K562 (cell line): ENCODE results near the gene PRCP. TPM values are rescaled to one million over a fixed set of nuclear protein-coding genes. Genes with fewer than 3 reads are reported as not detected.

ENCODE experiments used
- ATAC-seq: fragments of 200-7000 bp; cut with Tn5 transposase; 3 replicates; pipeline ENCODE4 v1.9.1; 2020; ENCODE audit warnings: moderate library complexity
- BruUV-seq: library from RNA; stranded (reverse); fragments of 400-500 nt; replicated peaks from 2 replicates; lab custom pipeline; 2021; lab: Mats Ljungman, UMichigan
- CTCF ChIA-PET: fragments of 300-600 bp; formaldehyde crosslinking; extraction: SDS; loops from one replicate; lab custom pipeline; 2021; ENCODE audit warnings: low intra/inter-chr PET ratio; lab: Yijun Ruan, JAX
- POLR2A ChIA-PET: fragments of 300-600, 350-650 bp; sonication (Branson Sonifier 250); formaldehyde crosslinking; extraction: SDS; loops from one replicate; lab custom pipeline; 2021; ENCODE audit warnings: antibody characterized with exemption, inconsistent platforms; lab: Yijun Ruan, JAX
- DNase-seq, 4 experiments: peaks; one replicate each; pipeline versions ENCODE4 v3.0.0 to v3.0.0-alpha.2; 2011 to 2018; ENCODE audit warnings: low spot score in 3 of 4, mixed read lengths in 3 of 4; ENCODE audit errors: extremely low read depth in 1 of 4
- FAIRE-seq: peaks from 2 replicates; lab custom pipeline; 2011; peaks lifted over from hg19 to GRCh38; lab: Jason Lieb, UNC
- H2AFZ ChIP-seq: 2 replicates; pipeline ENCODE4 v1.6.0; 2011; ENCODE audit warnings: low read depth, low read length, control low read depth, inconsistent platforms
- H3K27ac ChIP-seq: fragments of 200-600 bp; 3 replicates; pipeline ENCODE4 v1.8.0; 2011; ENCODE audit warnings: low read depth, mild to moderate bottlenecking, control low read depth, inconsistent platforms, low read length, moderate library complexity, mixed read lengths; ENCODE audit errors: extremely low read depth
- H3K27me3 ChIP-seq, 2 experiments: fragments of 300-600 bp in 1 of 2; 2 replicates in 1 of 2; 3 replicates in 1 of 2; pipeline versions ENCODE4 v1.6.0 to v1.8.0; 2011; ENCODE audit warnings: inconsistent platforms in 2 of 2, low read length in 2 of 2, mild to moderate bottlenecking in 1 of 2, mixed read lengths in 1 of 2, moderate library complexity in 1 of 2; ENCODE audit not compliant: control insufficient read depth in 2 of 2, insufficient read depth in 2 of 2
- H3K36me3 ChIP-seq: fragments of 300-600 bp; 3 replicates; pipeline ENCODE4 v1.8.0; 2011; ENCODE audit warnings: mild to moderate bottlenecking, low read length, inconsistent platforms; ENCODE audit not compliant: control insufficient read depth, insufficient read depth
- H3K4me1 ChIP-seq, 2 experiments: fragments of 200-600 bp in 1 of 2; replicated peaks in 1 of 2; 2 replicates in 1 of 2; 3 replicates in 1 of 2; pipeline versions ENCODE4 v1.5.1 to v1.8.0; 2011; ENCODE audit warnings: inconsistent platforms in 2 of 2, low read length in 2 of 2, mild to moderate bottlenecking in 1 of 2, mixed read lengths in 1 of 2, moderate library complexity in 1 of 2; ENCODE audit not compliant: control insufficient read depth in 2 of 2, insufficient read depth in 2 of 2
- H3K4me2 ChIP-seq: 2 replicates; pipeline ENCODE4 v1.6.1; 2011; ENCODE audit warnings: low read length, control low read depth, inconsistent platforms, mixed read lengths; ENCODE audit not compliant: insufficient read depth
- H3K4me3 ChIP-seq: fragments of 200-600 bp; sonication (generic), shearing (Covaris generic); 2 replicates; pipeline ENCODE4 v1.5.1; 2016; ENCODE audit warnings: control low read depth, inconsistent platforms
- H3K79me2 ChIP-seq: fragments of 200-600 bp; 3 replicates; pipeline ENCODE4 v1.8.0; 2011; ENCODE audit warnings: low read length, inconsistent platforms; ENCODE audit not compliant: control insufficient read depth, insufficient read depth
- H3K9ac ChIP-seq, 2 experiments: 2 replicates each; pipeline versions ENCODE4 v1.6.0 to v1.6.1; 2011; ENCODE audit warnings: low read depth in 2 of 2, low read length in 2 of 2, control low read depth in 1 of 2, inconsistent platforms in 1 of 2, mild to moderate bottlenecking in 1 of 2, mixed read lengths in 1 of 2; ENCODE audit not compliant: insufficient read depth in 1 of 2
- H3K9me1 ChIP-seq: one replicate; pipeline ENCODE4 v1.6.0; 2011; ENCODE audit warnings: inconsistent platforms, mild to moderate bottlenecking, low read length, moderate library complexity; ENCODE audit not compliant: control insufficient read depth, insufficient read depth
- H3K9me3 ChIP-seq: replicated peaks from 2 replicates; pipeline ENCODE4 v1.5.1; 2011; ENCODE audit warnings: low read depth, low read length, inconsistent platforms; ENCODE audit not compliant: control insufficient read depth, insufficient read depth
- H4K20me1 ChIP-seq: replicated peaks from 2 replicates; pipeline ENCODE4 v1.6.1; 2011; ENCODE audit warnings: low read length, inconsistent platforms, mixed read lengths; ENCODE audit not compliant: control insufficient read depth, insufficient read depth
- DPF2 ChIP-seq: fragments of 450-650 bp; IDR thresholded peaks from 2 replicates; pipeline ENCODE4 v1.6.1; 2016
- HOMEZ ChIP-seq: fragments of 250-450 bp; sonication (Bioruptor Pico); IDR thresholded peaks from 2 replicates; pipeline ENCODE4 v1.4.0; 2020; ENCODE audit warnings: mild to moderate bottlenecking, moderate library complexity
- NFIX ChIP-seq: fragments of 250-450 bp; sonication (Bioruptor Pico); IDR thresholded peaks from 2 replicates; pipeline ENCODE4 v1.4.0; 2020; ENCODE audit warnings: low read depth, mild to moderate bottlenecking, moderate library complexity
- SIRT6 ChIP-seq: IDR thresholded peaks from one replicate; pipeline ENCODE4 v1.6.1; 2012; ENCODE audit warnings: low read depth, mild to moderate bottlenecking, control low read depth, inconsistent platforms, low read length, moderate library complexity
- THRB ChIP-seq: fragments of 450-650 bp; formaldehyde crosslinking; conservative IDR thresholded peaks from 2 replicates; pipeline ENCODE4 v1.4.0; 2022; ENCODE audit warnings: mild to moderate bottlenecking, missing genetic modification characterization
- ZNF133 ChIP-seq: fragments of 250-450 bp; sonication (Bioruptor Pico); IDR thresholded peaks from 2 replicates; pipeline ENCODE4 v1.4.0; 2020; ENCODE audit warnings: mild to moderate bottlenecking
- ZNF407 ChIP-seq: fragments of 450-650 bp; IDR thresholded peaks from 2 replicates; pipeline ENCODE4 v1.6.1; 2016; ENCODE audit warnings: low read depth
- WGBS: fragments of 100-300 bp; shearing (Covaris generic); methylation state at CpG from one replicate; pipeline ENCODE4 v1.1.6; 2016; ENCODE audit warnings: low coverage, mixed read lengths; ENCODE audit not compliant: insufficient coverage; ENCODE audit errors: missing lambda C conversion rate; 5-methylcytosine and 5-hydroxymethylcytosine counted together
- in situ Hi-C: fragments of 300-500 bp; cut with MboI; formaldehyde crosslinking; loops from 4 replicates; pipeline ENCODE4 v1.15.0; 2018; ENCODE audit warnings: inconsistent platforms, mixed read lengths
- intact Hi-C: fragments of 100-400 bp; cut with micrococcal nuclease; formaldehyde crosslinking; loops from 2 replicates; pipeline ENCODE4 v1.14.2; 2022
- polyA plus RNA-seq, 8 experiments: library from polyadenylated mRNA; depleted of rRNA in 4 of 8; stranded (reverse) in 5 of 8; unstranded in 3 of 8; fragments of >200 nt; fragmentation: Nextera tagmentation in 2 of 8; fragmentation: Illumina TruSeq in 1 of 8; extraction: Ambion mirVana in 2 of 8; extraction: Trizol in 1 of 8; gene quantifications; 2 replicates each; pipeline versions ENCODE4 v1.2.1 to v1.2.3, GENCODE V29; 2011 to 2014; ENCODE audit warnings: inconsistent platforms in 1 of 8, missing spikeins in 1 of 8
- total RNA-seq, 7 experiments: library from RNA; depleted of rRNA in 6 of 7; stranded (reverse); fragments of >200 nt in 6 of 7; fragmentation: Illumina TruSeq in 2 of 7; extraction: Trizol in 2 of 7; gene quantifications; 2 replicates each; pipeline versions ENCODE4 v1.2.1 to v1.2.3, GENCODE V29; 2011 to 2021; ENCODE audit warnings: low replicate concordance in 1 of 7

PRCP gene
- total and polyA plus RNA-seq, 9 of the 15 experiments (the other 6 are each of a cell fraction or from before 2014, with no cell fraction given): 9.5 to 43.1 (median 23.2) TPM

- 68% methylated on average over 3 of the region's 3 CpGs for WGBS
- no peak overlapping the region for H3K4me3 ChIP-seq
- DNase-seq (no peak), FAIRE-seq (no peak)
- CTCF ChIA-PET: no interaction called here
- no TSS peak for BruUV-seq
- no peaks in the 10 kb centered on the region for H3K9me1 ChIP-seq
- no peaks in the 10 kb centered on the region for H3K27me3 ChIP-seq
- in situ Hi-C loops: no loop called here
- H3K36me3 ChIP-seq: no peaks in the 10 kb centered on the region
- no peaks in the 10 kb centered on the region for H3K9me3 ChIP-seq
- H3K4me2 ChIP-seq: no peak overlapping the region
- no peak overlapping the region for H2AFZ ChIP-seq
- H3K4me1 ChIP-seq: peaks cover 29 to 46% of the 10 kb centered on the region in 2 experiments
- no peaks in the 10 kb centered on the region for H4K20me1 ChIP-seq
- TF ChIP-seq HOMEZ (CRISPR knock-in tag): no peak
- TF ChIP-seq DPF2: no peak
- no peak for TF ChIP-seq THRB (CRISPR knock-in tag)
- no peak for TF ChIP-seq NFIX (CRISPR knock-in tag)
- no peak for TF ChIP-seq ZNF407
- TF ChIP-seq SIRT6: no peak
- TF ChIP-seq ZNF133 (CRISPR knock-in tag): no peak
- TF ChIP-seq, all 486 proteins: peak for 0
- H3K79me2 ChIP-seq: no peaks in the 10 kb centered on the region
- intact Hi-C loops: loop anchor here (5.0 kb wide), 1 partner anchor 68 kb away; no protein-coding TSS in a partner anchor
- ATAC-seq: no peak
- no peak overlapping the region for H3K9ac ChIP-seq
- H3K27ac ChIP-seq: no peak overlapping the region
- POLR2A ChIA-PET: interaction anchor here (0.7 kb wide), 2 partner anchors 39 to 61 kb away, joined by 3 read pairs; partner anchors contain the start of gene FAM181B
These were observed 105.7 kb downstream of the PRCP start for GRCh38 chr11:82794490-82794889.
